ENCODE results near the gene PRPF40A. TPM values are rescaled to one million over a fixed set of nuclear protein-coding genes. Genes with fewer than 3 reads are reported as not detected.
"Not testable (repeated sequence)": the region's sequence is repeated elsewhere in the genome, so short reads cannot be mapped to it uniquely, and the experiment has no call there.

PRPF40A gene
- total and polyA plus RNA-seq, 8 donors = 8.7 to 44.7 (median 26.1) TPM

- intact Hi-C loops (cut with DNase I) = no loop called here
Observed at GRCh38 chr2:152761214-152761613, 44.0 kb upstream of the PRPF40A start.

GRCh38 chr2:152759290-152760072 is 42.2 kb upstream of the PRPF40A start:
- ATAC-seq = no peak
- no peak for TF ChIP-seq CTCF (IDR thresholded peaks at IDR 0.05)
- Histone ChIP-seq H3K4me1 (no peaks in the 10 kb centered on the region), H3K36me3 (peaks cover 0 to 11% (median 0%) of the 10 kb centered on the region in 3 donors), H3K27ac (no peak overlapping the region), H3K27me3 (no peaks in the 10 kb centered on the region), H3K9me3 (no peaks in the 10 kb centered on the region), H3K4me3 (no peak overlapping the region)
- WGBS, 2 donors = 89 to 94% methylated on average over 6 of the region's 6 CpGs
- intact Hi-C loops (cut with DNase I) = no loop called here
- no peak for FAIRE-seq
- no peak for DNase-seq

More at GRCh38 chr2:152761214-152761613, 44.0 kb upstream of the PRPF40A start:
- Histone ChIP-seq H3K9me3 (no peaks in the 10 kb centered on the region), H3K27me3 (no peaks in the 10 kb centered on the region), H3K36me3 (peaks cover 0 to 11% (median 0%) of the 10 kb centered on the region in 3 donors), H3K4me1 (no peaks in the 10 kb centered on the region), H3K4me3 (no peak overlapping the region), H3K27ac (no peak overlapping the region)
- no peak for DNase-seq
- no peak for FAIRE-seq
- WGBS, 2 donors = 84 to 90% methylated on average over 4 of the region's 4 CpGs
- TF ChIP-seq CTCF (IDR thresholded peaks at IDR 0.05) = no peak
- ATAC-seq = no peak

GRCh38 chr2:152755029-152755428 is 37.8 kb upstream of the PRPF40A start:
- FAIRE-seq = no peak

GRCh38 chr2:152747751-152748150 is 30.5 kb upstream of the PRPF40A start:
- H3K27ac ChIP-seq; intact Hi-C loops (cut with DNase I); H3K4me1 ChIP-seq; H3K9me3 ChIP-seq; DNase-seq; H3K27me3 ChIP-seq; ATAC-seq; H3K36me3 ChIP-seq; FAIRE-seq; H3K4me3 ChIP-seq: not testable (repeated sequence)
- WGBS, 2 donors = 86 to 89% methylated on average over 4 of the region's 4 CpGs

More at GRCh38 chr2:152755029-152755428, 37.8 kb upstream of the PRPF40A start:
- WGBS, 2 donors = 90 to 93% methylated on average over 13 of the region's 13 CpGs
- TF ChIP-seq CTCF (IDR thresholded peaks at IDR 0.05) = no peak
- Histone ChIP-seq H3K36me3 (peaks cover 0 to 11% (median 3%) of the 10 kb centered on the region in 3 donors), H3K27me3 (no peaks in the 10 kb centered on the region), H3K27ac (no peak overlapping the region), H3K9me3 (no peaks in the 10 kb centered on the region), H3K4me1 (no peaks in the 10 kb centered on the region), H3K4me3 (no peak overlapping the region)
- ATAC-seq (no peak), DNase-seq (no peak)
- intact Hi-C loops (cut with DNase I) = no loop called here

GRCh38 chr2:152743002-152743401 is 25.7 kb upstream of the PRPF40A start:
- ATAC-seq = peak in 3 of 4 donors; percentile 46 to 78 (median 62)
- H3K27ac ChIP-seq = no peak overlapping the region
- H3K4me1 ChIP-seq = no peaks in the 10 kb centered on the region
- H3K9me3 ChIP-seq = no peaks in the 10 kb centered on the region
- FAIRE-seq = no peak
- H3K27me3 ChIP-seq = no peaks in the 10 kb centered on the region
- TF ChIP-seq CTCF (IDR thresholded peaks at IDR 0.05) = peak in 2 of 4 donors; percentile 19 to 35
- intact Hi-C loops (cut with DNase I) = no loop called here
- H3K4me3 ChIP-seq = no peak overlapping the region
- DNase-seq = no peak
- peaks cover 0 to 4% (median 0%) of the 10 kb centered on the region in 3 donors for H3K36me3 ChIP-seq
- WGBS, 2 donors = 27 to 30% methylated on average over 3 of the region's 3 CpGs
